GM12878 (cell line): ENCODE results near the gene C11orf52. TPM values are rescaled to one million over a fixed set of nuclear protein-coding genes. Genes with fewer than 3 reads are reported as not detected.

Experiments used
- ATF7 ChIP-seq: fragments of 450-650 bp; IDR thresholded peaks from 2 replicates; pipeline ENCODE4 v1.6.1; 2016; ENCODE audit warnings: low read depth, mild to moderate bottlenecking
- BHLHE40 ChIP-seq, 2 experiments: fragments of 450-650 bp in 1 of 2; IDR thresholded peaks; 2 replicates each; pipeline ENCODE4 v1.6.1; 2011 to 2017; ENCODE audit warnings: low read depth in 2 of 2, borderline replicate concordance in 1 of 2, improper control_type of control experiment in 1 of 2, low read length in 1 of 2, mild to moderate bottlenecking in 1 of 2
- CBX5 ChIP-seq: sonication (generic); IDR thresholded peaks from 2 replicates; pipeline ENCODE4 v1.6.1; 2016; ENCODE audit warnings: low read depth, moderate library complexity, mild to moderate bottlenecking, inconsistent platforms
- CEBPB ChIP-seq, 2 experiments: fragments of 150-350 bp in 1 of 2; IDR thresholded peaks; 2 replicates each; pipeline ENCODE4 v1.6.1; 2012 to 2014; ENCODE audit warnings: low read depth in 2 of 2, low read length in 2 of 2, borderline replicate concordance in 1 of 2, inconsistent platforms in 1 of 2
- CTCF ChIP-seq, 3 experiments: IDR thresholded peaks in 2 of 3; conservative IDR thresholded peaks in 1 of 3; 2 replicates each; pipeline ENCODE4 v1.5.1; 2011; ENCODE audit warnings: low read depth in 3 of 3, low read length in 3 of 3, mild to moderate bottlenecking in 3 of 3, control low read depth in 2 of 3, moderate library complexity in 2 of 3, inconsistent platforms in 1 of 3, mixed read lengths in 1 of 3; ENCODE audit not compliant: control insufficient read depth in 2 of 3, insufficient read depth in 1 of 3; ENCODE audit errors: extremely low read depth in 1 of 3
- EED ChIP-seq: sonication (generic); IDR thresholded peaks from 2 replicates; pipeline ENCODE4 v1.6.1; 2016; ENCODE audit warnings: antibody characterized with exemption, low read depth
- FOXK2 ChIP-seq: fragments of 450-650 bp; IDR thresholded peaks from 2 replicates; pipeline ENCODE4 v1.6.1; 2017; ENCODE audit warnings: mild to moderate bottlenecking, moderate library complexity
- HDAC6 ChIP-seq: fragments of 200-600 bp; sonication (generic); IDR thresholded peaks from one replicate; pipeline ENCODE4 v1.8.0; 2017; ENCODE audit warnings: antibody characterized with exemption; ENCODE audit not compliant: unreplicated experiment
- JUND ChIP-seq: IDR thresholded peaks from 2 replicates; pipeline ENCODE4 v1.6.1; 2012; ENCODE audit warnings: low read depth, mild to moderate bottlenecking, low read length, improper control_type of control experiment, moderate library complexity
- KDM1A ChIP-seq: fragments of 200-600 bp; sonication (generic); IDR thresholded peaks from 2 replicates; pipeline ENCODE4 v1.6.1; 2016; ENCODE audit warnings: borderline replicate concordance
- NBN ChIP-seq: fragments of 450-650 bp; IDR thresholded peaks from 2 replicates; pipeline ENCODE4 v1.6.1; 2016
- NFIC ChIP-seq: IDR thresholded peaks from 2 replicates; pipeline ENCODE4 v1.6.1; 2012; ENCODE audit warnings: low read depth, mild to moderate bottlenecking, inconsistent platforms, low read length, moderate library complexity
- NFYB ChIP-seq: IDR thresholded peaks from 2 replicates; pipeline ENCODE4 v1.6.1; 2011; ENCODE audit warnings: low read depth, mild to moderate bottlenecking, low read length, improper control_type of control experiment, moderate library complexity; ENCODE audit not compliant: insufficient read depth
- NR2C1 ChIP-seq: fragments of 450-650 bp; IDR thresholded peaks from 2 replicates; pipeline ENCODE4 v1.6.1; 2017; ENCODE audit warnings: antibody characterized with exemption, mild to moderate bottlenecking, moderate library complexity
- NR2F1 ChIP-seq: fragments of 450-650 bp; conservative IDR thresholded peaks from 2 replicates; pipeline ENCODE4 v1.6.1; 2017; ENCODE audit warnings: mild to moderate bottlenecking
- REST ChIP-seq: IDR thresholded peaks from 2 replicates; pipeline ENCODE4 v1.6.1; 2012; ENCODE audit warnings: mild to moderate bottlenecking, low read depth, low read length
- RFX5 ChIP-seq: IDR thresholded peaks from 2 replicates; pipeline ENCODE4 v1.6.1; 2011; ENCODE audit warnings: low read depth, low read length, improper control_type of control experiment
- SIN3A ChIP-seq: IDR thresholded peaks from 2 replicates; pipeline ENCODE4 v1.6.1; 2012; ENCODE audit warnings: low read depth, low read length, improper control_type of control experiment
- SRF ChIP-seq, 2 experiments: IDR thresholded peaks; 2 replicates each; pipeline ENCODE4 v1.6.1; 2011; ENCODE audit warnings: low read depth in 2 of 2, low read length in 2 of 2, mild to moderate bottlenecking in 1 of 2, moderate library complexity in 1 of 2
- WRNIP1 ChIP-seq: IDR thresholded peaks from 2 replicates; pipeline ENCODE4 v1.6.1; 2011; ENCODE audit warnings: low read depth, low read length, improper control_type of control experiment, borderline replicate concordance
- ZBED1 ChIP-seq: IDR thresholded peaks from 2 replicates; pipeline ENCODE4 v1.6.1; 2016; ENCODE audit warnings: borderline replicate concordance
- ZBTB11 ChIP-seq: fragments of 450-650 bp; formaldehyde crosslinking; IDR thresholded peaks from 2 replicates; pipeline ENCODE4 v1.5.0; 2022; ENCODE audit warnings: mild to moderate bottlenecking, missing genetic modification characterization
- polyA plus RNA-seq, 11 experiments: library from polyadenylated mRNA; depleted of rRNA in 4 of 11; unstranded in 6 of 11; stranded (reverse) in 5 of 11; fragments of >200 nt; fragmentation: Nextera tagmentation in 4 of 11; fragmentation: Illumina TruSeq in 1 of 11; extraction: Ambion mirVana in 4 of 11; extraction: Trizol in 1 of 11; gene quantifications; 1 replicate in 1 of 11; 2 replicates in 10 of 11; pipeline versions ENCODE4 v1.2.1 to v1.2.3, GENCODE V29; 2011 to 2016; ENCODE audit warnings: inconsistent platforms in 2 of 11, missing spikeins in 2 of 11, low read depth in 1 of 11
- total RNA-seq, 4 experiments: library from RNA; depleted of rRNA in 3 of 4; stranded (reverse); fragments of >200 nt in 3 of 4; fragmentation: Illumina TruSeq in 1 of 4; extraction: Trizol in 1 of 4; gene quantifications; 2 replicates each; pipeline versions ENCODE4 v1.2.1 to v1.2.3, GENCODE V29; 2013 to 2021

C11orf52 gene
- total and polyA plus RNA-seq, 10 of the 15 experiments (the other 5 are each of a cell fraction or from before 2014, with no cell fraction given) = not detected

GRCh38 chr11:111870886-111871692, 47.6 kb upstream of the C11orf52 start, which contains the start of gene ALG9 (continued):
- TF ChIP-seq EED (no peak; the same call in 1 of the 2 replicates), RFX5 (no peak), ZBED1 (no peak), SIN3A (0 out of 2 replicates have a peak, but pooled peaks have one; percentile 53), HDAC6 (no peak), NFIC (no peak), WRNIP1 (no peak), CTCF (IDR thresholded peaks at IDR 0.05 in 2 of 3, conservative IDR thresholded peaks at IDR 0.05 in 1 of 3; ENCODE audit: control insufficient read depth in 2 of 3, extremely low read depth in 1 of 3, insufficient read depth in 1 of 3, low read depth in 3 of 3, low read length in 3 of 3) (peak; percentile 3 to 32 (median 13); a peak in 3 of 6 replicates), NR2F1 (peak; percentile 44; the same call in 1 of the 2 replicates), BHLHE40 (IDR thresholded peaks at IDR 0.05; ENCODE audit: borderline replicate concordance in 1 of 2, low read depth in 2 of 2, low read length in 1 of 2) (peak in 1 of 2 experiments; percentile 76; a peak in 2 of 4 replicates), ZBTB11 (no peak), CBX5 (0 out of 2 replicates have a peak, but pooled peaks have one; percentile 7), JUND (no peak), ATF7 (no peak), CEBPB (IDR thresholded peaks at IDR 0.05; ENCODE audit: borderline replicate concordance in 1 of 2, low read depth in 2 of 2, low read length in 2 of 2) (no peak), NFYB (peak; percentile 51; the same call in 1 of the 2 replicates), NR2C1 (no peak), FOXK2 (no peak), REST (no peak), SRF (IDR thresholded peaks at IDR 0.05; ENCODE audit: low read depth in 2 of 2, low read length in 2 of 2) (no peak), NBN (0 out of 2 replicates have a peak, but pooled peaks have one; percentile 21), KDM1A (no peak)
